HG02678 (cell line): ENCODE data around the gene LIX1.

Experiments
- ATAC-seq: cut with Tn5 transposase; IDR thresholded peaks from one replicate; pipeline ENCODE4 v1.9.1; 2021; ENCODE audit warnings: mild to moderate bottlenecking, moderate library complexity; ENCODE audit not compliant: unreplicated experiment

The LIX1 gene

GRCh38 chr5:97077246-97077645 is 65.2 kb downstream of the LIX1 start:
- no peak for ATAC-seq

- no peak for ATAC-seq
These were observed 66.3 kb downstream of the LIX1 start for GRCh38 chr5:97076098-97076497.

DNA sequence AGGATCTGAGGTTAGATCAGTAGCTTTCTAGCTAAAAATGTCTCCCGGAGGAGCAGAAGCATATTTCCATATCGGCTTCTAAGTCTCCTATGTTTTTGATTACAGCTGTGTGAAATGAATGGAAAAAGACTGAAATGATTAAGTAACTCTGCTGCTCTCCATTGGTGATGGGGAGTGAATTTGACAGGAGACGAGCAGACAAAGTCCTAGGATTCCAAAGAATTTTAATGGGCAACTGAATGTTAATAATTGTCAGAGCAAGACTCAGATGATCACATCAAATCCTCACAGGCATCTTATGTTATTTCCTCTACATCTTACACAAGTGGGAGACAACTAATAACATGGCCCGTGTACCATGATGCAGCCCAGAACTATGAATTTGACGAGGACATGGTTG is 66.8 kb downstream of the LIX1 start:
- no peak for ATAC-seq

DNA sequence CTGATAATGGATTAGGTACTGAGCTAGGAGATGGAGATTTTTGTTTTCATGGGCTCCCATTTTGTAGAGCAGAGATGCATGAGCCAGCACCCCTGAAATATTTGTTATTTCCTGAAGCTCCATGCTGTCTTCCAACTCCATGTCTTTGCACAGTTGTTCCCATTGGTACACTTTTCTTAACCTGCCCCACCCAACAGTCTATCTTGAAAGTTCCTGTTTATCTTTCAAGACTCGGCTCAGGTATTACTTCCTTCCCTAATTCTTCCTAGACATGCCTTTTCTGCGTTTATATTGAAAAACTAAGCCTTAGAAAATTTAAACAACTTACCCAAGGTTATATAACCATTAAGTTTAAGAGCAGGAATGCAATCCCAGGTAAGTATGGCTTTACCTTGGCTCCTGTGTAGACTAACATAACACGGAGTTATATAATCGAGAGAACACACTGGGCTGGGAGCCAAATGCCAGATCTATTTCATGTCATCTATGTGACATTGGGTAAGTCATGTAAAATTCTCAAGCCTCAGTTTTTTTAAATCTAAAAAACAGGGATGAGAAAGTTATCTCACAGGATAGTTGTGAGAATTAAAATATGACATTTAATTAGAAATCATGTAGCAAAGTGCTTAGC is 67.4 kb downstream of the LIX1 start:
- ATAC-seq, result no peak

DNA sequence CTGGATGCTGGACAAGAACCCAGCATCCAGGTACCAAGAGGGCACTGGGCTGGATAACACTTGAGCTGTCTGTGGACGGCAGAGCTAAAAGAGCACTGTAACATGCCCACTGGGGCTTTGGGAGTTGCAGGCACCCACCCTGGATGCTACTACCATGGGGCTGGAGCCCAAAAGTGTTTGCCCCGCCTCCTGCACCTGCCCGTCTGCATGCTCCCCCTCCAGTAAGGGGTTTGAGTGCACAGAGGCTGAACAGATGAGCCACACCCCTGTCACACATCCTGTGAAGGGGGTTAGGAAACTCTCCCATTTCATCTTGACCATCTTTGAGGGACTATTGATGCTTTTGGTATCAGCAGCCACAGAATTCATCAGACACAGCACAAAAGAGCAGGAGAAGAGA is 69.0 kb downstream of the LIX1 start:
- no peak for ATAC-seq

- no peak for ATAC-seq
These were observed 69.7 kb downstream of the LIX1 start for GRCh38 chr5:97072696-97073095.

GRCh38 chr5:97071993-97072392 is 70.4 kb downstream of the LIX1 start:
- ATAC-seq, result no peak

DNA sequence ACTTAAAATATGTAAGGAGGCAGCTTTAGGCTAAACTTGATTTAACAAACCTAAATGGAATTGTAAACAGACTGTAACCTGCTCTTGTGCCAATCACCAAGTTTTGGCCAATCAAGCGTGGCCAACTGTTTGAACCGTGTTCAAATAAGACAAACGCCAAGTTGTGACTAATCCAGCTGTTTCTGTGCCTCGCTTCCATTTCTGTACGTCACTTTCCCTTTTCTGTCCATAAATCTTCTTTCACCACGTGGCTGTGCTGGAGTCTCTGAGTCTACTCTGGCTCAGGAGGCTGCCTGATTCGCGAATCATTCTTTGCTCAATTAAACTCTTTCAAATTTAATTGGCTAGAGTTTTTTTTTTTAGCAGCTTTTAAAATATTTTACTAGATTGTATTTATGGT is 71.3 kb downstream of the LIX1 start:
- no peak for ATAC-seq

- ATAC-seq, result no peak
These were observed 72.2 kb downstream of the LIX1 start for GRCh38 chr5:97070234-97070633.

GRCh38 chr5:97067296-97067850 is 75.0 kb downstream of the LIX1 start:
- ATAC-seq, result no peak

GRCh38 chr5:97065475-97065874 is 76.9 kb downstream of the LIX1 start:
- no peak for ATAC-seq

DNA sequence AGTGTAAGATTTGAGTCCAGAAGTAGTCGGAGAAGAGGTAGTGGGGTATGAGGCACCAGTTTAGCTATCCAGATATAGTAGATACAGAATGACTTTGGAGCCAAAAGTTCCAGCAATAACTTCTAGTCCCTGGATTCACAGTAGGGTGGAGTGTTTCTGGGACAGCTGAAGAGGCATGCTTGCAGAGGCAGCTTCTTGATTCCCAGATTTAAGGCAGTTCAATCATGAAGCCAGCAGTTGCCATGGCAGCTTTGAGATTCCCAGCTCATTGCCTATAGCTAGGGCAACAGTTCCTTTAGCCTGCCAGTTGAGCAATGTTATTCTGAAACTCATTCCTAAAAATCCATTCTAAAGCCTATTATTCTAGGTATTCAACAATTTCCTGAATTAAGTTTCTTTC is 79.2 kb downstream of the LIX1 start:
- no peak for ATAC-seq

DNA sequence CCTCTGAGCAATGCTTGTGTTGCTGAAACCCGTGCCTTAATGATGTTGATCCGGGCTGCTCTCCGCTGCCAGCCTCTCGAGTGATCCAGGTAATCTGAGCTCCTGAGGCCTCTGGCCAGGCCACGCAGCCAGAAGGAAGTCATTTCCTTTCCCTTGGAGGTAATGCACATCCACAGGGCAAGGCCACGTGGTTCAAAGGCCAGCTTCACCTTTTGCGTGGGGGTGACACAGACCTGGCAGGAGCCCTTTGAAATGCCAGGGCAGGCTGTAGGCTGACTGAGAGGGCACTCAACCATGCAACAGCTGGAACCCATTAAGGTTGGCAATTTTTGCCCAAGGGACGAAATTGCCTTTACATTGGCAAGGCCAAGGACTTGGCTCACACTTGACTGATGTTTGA is 80.4 kb downstream of the LIX1 start:
- ATAC-seq, result no peak

DNA sequence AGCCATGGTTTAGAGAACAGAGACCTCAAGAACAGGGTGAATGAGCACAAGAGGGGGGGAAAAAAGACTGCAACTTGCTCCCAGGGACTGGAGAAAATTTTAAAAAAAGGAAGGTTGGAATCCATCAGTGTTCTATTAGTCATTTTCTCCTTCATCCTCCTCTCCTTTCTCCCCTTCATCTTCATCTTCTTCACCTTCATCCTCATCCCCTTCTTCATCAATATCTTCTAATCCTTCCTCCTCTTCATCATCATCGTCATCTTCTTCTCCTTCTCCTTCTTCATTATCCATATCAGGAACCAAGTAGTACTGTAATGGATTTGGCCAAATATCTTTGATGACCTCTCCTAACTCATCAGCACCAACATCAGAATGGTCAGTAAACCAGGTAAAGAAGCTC is 86.1 kb downstream of the LIX1 start:
- no peak for ATAC-seq

GRCh38 chr5:97049175-97049574 is 93.2 kb downstream of the LIX1 start:
- ATAC-seq, result no peak

GRCh38 chr5:97047076-97047475 is 95.3 kb downstream of the LIX1 start:
- ATAC-seq, result no peak

DNA sequence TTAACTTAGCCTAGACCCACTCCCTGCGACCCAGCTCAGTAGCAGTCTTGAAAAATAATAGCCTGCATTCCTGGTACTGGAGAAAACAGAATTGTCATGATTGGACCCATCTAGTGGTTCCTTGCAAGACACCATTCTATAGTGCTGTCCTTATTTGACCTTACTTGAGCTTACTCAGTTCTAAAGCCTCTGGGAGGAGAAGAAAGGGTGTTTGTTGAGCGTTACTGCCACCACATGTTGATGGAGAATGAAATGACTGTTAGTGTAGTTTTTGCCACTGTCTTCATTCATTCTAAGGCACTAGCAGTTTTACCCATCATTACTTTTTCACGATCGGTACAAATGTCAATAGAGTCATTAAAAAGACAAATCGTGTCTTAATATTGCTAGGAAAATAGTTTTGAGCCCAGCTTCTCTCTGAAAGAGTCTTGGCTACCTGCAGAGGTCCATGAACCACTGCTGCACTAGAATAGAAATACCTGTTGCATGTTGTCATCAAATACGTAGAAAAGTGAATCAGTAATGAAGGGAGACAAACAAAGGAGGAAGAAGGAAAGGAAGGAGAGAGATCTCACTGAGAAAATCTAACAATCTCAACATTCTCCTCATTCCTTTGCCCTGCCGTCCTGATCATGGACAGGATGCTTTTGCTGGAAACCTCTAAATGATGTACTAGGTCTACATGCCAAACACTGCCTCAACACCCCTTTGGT is 96.0 kb downstream of the LIX1 start:
- no peak for ATAC-seq

GRCh38 chr5:97044052-97044451 is 98.4 kb downstream of the LIX1 start:
- no peak for ATAC-seq

DNA sequence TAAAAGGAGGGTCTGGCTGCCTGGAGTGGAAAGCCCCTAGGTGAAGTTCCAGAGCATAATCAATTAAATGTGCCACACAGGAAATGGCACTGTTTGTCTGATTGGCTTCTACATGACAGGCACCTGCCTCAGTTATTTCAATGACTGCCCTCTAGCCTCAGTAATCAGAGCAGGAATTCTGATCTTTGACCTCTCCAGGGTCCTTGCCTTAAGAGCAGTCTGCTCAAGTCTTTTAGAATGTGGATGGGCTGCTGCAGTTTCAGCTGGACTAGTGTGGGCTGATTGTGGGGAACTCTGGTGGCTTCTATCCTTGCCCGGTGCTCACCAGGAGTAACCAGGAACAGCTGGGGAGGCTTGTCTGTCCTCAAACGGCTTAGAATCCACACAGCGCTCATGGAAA is 98.9 kb downstream of the LIX1 start:
- ATAC-seq, result no peak

- no peak for ATAC-seq
These were observed 99.4 kb downstream of the LIX1 start for GRCh38 chr5:97042996-97043395.
